Naive thymus-derived CD8-positive, alpha-beta T cell (primary cell): ENCODE results near the gene STK32B. TPM values are rescaled to one million over a fixed set of nuclear protein-coding genes. Genes with fewer than 3 reads are reported as not detected.

Experiments used
- ATAC-seq, 2 donors: fragments of 150-1000 bp; cut with Tn5 transposase in 1 of 2; sonication (Bioruptor Pico), chemical (Tn5 transposase) in 1 of 2; 1 replicate in 1 of 2; 2 replicates in 1 of 2; pipeline ENCODE4 v1.10.0; 2021; ENCODE audit warnings: mild to moderate bottlenecking in 2 of 2, moderate library complexity in 2 of 2
- POLR2A ChIA-PET: fragments of 350-600 bp; sonication (Branson Sonifier 250); formaldehyde crosslinking; loops from one replicate; lab custom pipeline; 2021; ENCODE audit warnings: antibody characterized with exemption; lab: Charles Lee
- DNase-seq, 10 donors: peaks; one replicate each; pipeline versions ENCODE4 v3.0.0 to v3.0.0-alpha.2; 2020 to 2022
- H3K27ac Mint-ChIP-seq, 10 donors: one replicate each; pipeline ENCODE4 v1.8.0; 2020 to 2022; ENCODE audit warnings: mild to moderate bottlenecking in 10 of 10, mixed read lengths in 10 of 10, moderate library complexity in 4 of 10, inconsistent platforms in 1 of 10
- H3K27me3 Mint-ChIP-seq, 5 donors: one replicate each; pipeline ENCODE4 v1.8.0; 2021 to 2022; ENCODE audit warnings: mixed read lengths in 5 of 5
- H3K36me3 Mint-ChIP-seq, 3 donors: one replicate each; pipeline ENCODE4 v1.8.0; 2020 to 2022; ENCODE audit warnings: mixed read lengths in 3 of 3, mild to moderate bottlenecking in 2 of 3, inconsistent platforms in 1 of 3
- H3K4me1 Mint-ChIP-seq, 4 donors: one replicate each; pipeline ENCODE4 v1.8.0; 2021 to 2022; ENCODE audit warnings: mixed read lengths in 4 of 4
- H3K4me3 Mint-ChIP-seq, 10 donors: one replicate each; pipeline ENCODE4 v1.8.0; 2020 to 2022; ENCODE audit warnings: mild to moderate bottlenecking in 10 of 10, mixed read lengths in 10 of 10, moderate library complexity in 6 of 10, inconsistent platforms in 1 of 10
- H3K9me3 Mint-ChIP-seq, 9 donors: one replicate each; pipeline ENCODE4 v1.8.0; 2020 to 2022; ENCODE audit warnings: mixed read lengths in 9 of 9, mild to moderate bottlenecking in 3 of 9, inconsistent platforms in 1 of 9, moderate library complexity in 1 of 9
- polyA plus RNA-seq, 3 donors: library from polyadenylated mRNA; unstranded; fragments of 300-500 nt; fragmentation: Illumina TruSeq; gene quantifications; one replicate each; pipeline ENCODE4 v1.2.3, GENCODE V29; 2021
- total RNA-seq, 8 experiments: library from RNA in 2 of 8; stranded (reverse) in 2 of 8; gene quantifications; one replicate each; pipeline ENCODE4 v1.2.3 and lab custom pipeline; 2021 to 2026

STK32B gene
- total and polyA plus RNA-seq, 5 experiments from 2014 or later, result not detected

DNA sequence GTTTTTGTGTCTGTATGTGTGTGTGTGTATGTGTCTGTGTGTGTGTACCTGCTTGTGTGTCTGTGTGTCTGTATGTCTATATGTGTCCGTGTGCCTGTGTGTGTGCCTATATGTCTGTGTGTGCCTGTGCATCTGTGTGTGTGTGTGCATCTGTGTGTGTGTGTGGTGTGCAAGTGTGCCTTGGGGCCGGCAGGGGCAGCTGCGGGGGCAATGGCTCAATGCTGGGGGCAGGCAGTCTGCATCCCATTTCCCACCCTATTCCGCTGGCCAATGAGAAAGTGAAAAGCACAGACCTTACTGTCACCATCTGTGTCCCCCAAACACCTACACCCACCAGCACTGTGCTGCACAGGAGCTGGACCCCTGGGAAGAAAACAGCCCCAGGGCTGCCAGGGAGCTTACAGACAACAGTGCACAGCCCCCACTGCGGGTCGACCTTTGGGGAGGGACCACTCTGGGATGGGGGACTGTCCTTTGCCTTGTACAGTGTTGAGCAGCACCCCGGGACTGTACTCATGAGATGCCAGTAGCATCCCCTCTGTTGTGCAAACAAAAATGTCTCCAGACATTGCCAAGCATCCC is 411.1 kb downstream of the STK32B start:
- H3K36me3 Mint-ChIP-seq, result no peaks in the 10 kb centered on the region
- no peak overlapping the region for H3K4me3 Mint-ChIP-seq
- no peak for DNase-seq
- POLR2A ChIA-PET, result no interaction called here
- H3K27ac Mint-ChIP-seq, result no peak overlapping the region
- peaks cover 0 to 5% (median 0%) of the 10 kb centered on the region in 5 donors for H3K27me3 Mint-ChIP-seq
- no peak for ATAC-seq
- H3K9me3 Mint-ChIP-seq, result no peaks in the 10 kb centered on the region
- no peaks in the 10 kb centered on the region for H3K4me1 Mint-ChIP-seq

DNA sequence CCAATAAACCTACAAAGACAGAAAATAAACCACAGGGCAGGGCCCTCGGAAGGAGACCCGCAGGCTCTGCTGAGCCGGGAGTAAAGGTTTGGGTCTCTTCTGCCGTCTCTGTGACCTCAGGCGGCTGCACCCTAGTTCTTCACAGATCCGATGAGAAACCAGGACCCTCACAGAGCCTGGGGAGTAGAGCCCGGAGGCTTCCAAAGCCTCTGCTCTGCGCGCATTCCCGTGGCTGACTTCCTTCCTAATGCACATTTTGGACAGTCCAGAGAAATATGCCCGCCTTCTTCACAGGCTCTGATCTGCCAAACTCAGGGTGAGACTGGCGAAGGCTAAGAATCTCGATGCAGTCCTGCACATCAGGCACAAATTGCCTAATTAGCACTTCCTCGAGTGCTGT is 411.6 kb downstream of the STK32B start:
- Mint-ChIP-seq H3K9me3 (no peaks in the 10 kb centered on the region), H3K27ac (no peak overlapping the region), H3K27me3 (peaks cover 0 to 5% (median 0%) of the 10 kb centered on the region in 5 donors), H3K4me3 (no peak overlapping the region), H3K4me1 (no peaks in the 10 kb centered on the region), H3K36me3 (no peaks in the 10 kb centered on the region)
- POLR2A ChIA-PET, result no interaction called here
- ATAC-seq, result no peak
- DNase-seq, result no peak

DNA sequence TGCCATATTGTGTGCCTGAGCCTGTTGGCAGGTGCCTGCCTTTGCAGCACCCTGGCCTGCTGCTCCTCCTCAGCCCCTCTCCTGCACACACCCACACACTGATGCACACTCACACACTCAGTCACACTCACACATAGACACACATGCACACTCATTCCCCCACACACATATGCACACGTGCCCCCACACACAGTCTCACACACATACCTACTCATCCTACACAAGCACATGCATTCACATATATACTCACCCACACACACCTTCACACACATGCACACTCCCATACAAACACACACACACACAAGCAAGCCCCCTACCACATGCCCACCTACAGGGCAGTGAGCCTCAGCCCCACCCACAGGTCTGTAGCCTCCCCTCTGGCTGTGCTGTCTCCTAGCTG is 412.1 kb downstream of the STK32B start:
- Mint-ChIP-seq H3K36me3 (no peaks in the 10 kb centered on the region), H3K4me3 (no peak overlapping the region), H3K27me3 (peaks cover 0 to 5% (median 0%) of the 10 kb centered on the region in 5 donors), H3K27ac (no peak overlapping the region), H3K9me3 (no peaks in the 10 kb centered on the region), H3K4me1 (no peaks in the 10 kb centered on the region)
- ATAC-seq (no peak), DNase-seq (no peak)
- POLR2A ChIA-PET, result no interaction called here

DNA sequence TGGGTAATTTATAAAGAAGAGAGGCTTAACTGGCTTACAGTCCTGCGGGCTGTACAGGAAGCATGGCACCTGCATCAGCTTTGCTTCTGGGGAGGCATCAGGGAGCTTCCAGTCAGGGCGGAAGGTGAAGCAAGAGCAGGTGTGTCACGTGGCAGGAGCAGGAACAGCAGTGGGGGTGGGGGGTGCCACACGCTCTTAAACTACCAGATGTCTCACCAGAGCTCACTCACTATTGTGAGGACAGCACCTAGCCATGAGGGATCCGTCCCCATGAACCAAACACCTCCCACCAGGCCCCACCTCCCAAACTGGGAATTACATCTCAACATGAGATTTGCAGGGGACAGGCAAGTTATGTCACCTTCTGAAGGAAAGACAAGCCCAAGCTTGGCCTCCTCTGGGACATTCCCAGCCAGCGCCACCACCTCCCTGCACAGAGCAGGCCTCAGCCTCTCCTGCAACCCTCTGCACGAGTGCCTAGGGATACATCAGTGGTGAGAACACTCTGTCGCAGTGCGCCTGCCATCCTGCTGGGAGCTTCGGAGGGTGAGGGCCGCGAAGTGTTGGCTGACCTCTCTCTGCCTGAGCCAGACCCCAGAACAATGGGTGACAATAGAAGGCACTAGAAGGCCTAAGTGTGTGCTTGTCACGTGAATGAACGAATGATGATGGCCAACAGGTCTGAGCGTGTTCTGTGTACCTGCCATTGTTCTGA is 412.8 kb downstream of the STK32B start:
- Mint-ChIP-seq H3K9me3 (no peaks in the 10 kb centered on the region), H3K27ac (no peak overlapping the region), H3K27me3 (peaks cover 0 to 5% (median 0%) of the 10 kb centered on the region in 5 donors), H3K4me1 (no peaks in the 10 kb centered on the region), H3K4me3 (no peak overlapping the region), H3K36me3 (no peaks in the 10 kb centered on the region)
- DNase-seq, result no peak
- POLR2A ChIA-PET, result no interaction called here
- no peak for ATAC-seq

DNA sequence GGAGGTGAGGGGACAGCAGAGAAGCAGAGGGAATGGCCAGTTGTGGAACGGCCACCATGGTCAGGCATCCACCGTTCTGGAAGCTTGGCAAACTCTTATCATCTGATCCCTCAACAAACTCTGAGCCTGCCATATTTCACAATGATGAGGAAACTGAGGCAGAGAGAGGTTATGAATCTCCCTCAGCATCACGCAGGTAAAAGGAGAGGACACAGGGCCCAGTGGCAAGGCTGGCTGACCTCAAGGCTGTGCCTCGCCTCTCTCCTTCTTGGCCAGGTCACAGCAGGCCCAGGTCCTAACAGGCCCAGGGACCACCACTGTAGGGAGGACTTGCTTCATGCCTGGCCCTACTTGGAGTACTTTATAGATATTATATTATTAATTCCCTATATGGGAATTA is 414.2 kb downstream of the STK32B start:
- no peak for ATAC-seq
- Mint-ChIP-seq H3K4me3 (no peak overlapping the region), H3K36me3 (no peaks in the 10 kb centered on the region), H3K27ac (no peak overlapping the region), H3K27me3 (peaks cover 0 to 5% (median 0%) of the 10 kb centered on the region in 5 donors), H3K9me3 (no peaks in the 10 kb centered on the region), H3K4me1 (no peaks in the 10 kb centered on the region)
- DNase-seq, result no peak
- POLR2A ChIA-PET, result no interaction called here

DNA sequence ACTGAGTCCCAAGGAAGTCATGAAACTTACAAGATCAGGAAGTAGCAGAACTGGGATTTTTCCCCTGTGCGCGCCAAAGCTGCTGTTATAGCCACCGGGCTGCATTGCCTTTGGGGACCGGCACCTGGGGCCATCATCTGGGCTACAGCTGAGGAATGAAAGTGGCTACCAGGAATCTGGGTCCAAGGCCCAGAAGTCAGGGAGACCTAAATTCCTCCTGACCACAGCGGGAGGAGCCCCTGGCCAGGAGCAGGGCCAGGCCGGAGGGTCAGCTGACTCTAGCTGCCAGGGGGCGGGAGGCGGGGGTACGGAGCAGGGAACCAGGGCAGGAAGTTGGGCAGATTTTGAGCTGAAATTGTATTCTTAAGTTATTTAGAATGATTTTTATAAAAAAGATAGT is 414.7 kb downstream of the STK32B start:
- POLR2A ChIA-PET, result no interaction called here
- Mint-ChIP-seq H3K27ac (no peak overlapping the region), H3K4me1 (no peaks in the 10 kb centered on the region), H3K9me3 (no peaks in the 10 kb centered on the region), H3K27me3 (peaks cover 0 to 5% (median 0%) of the 10 kb centered on the region in 5 donors), H3K36me3 (no peaks in the 10 kb centered on the region), H3K4me3 (no peak overlapping the region)
- ATAC-seq (no peak), DNase-seq (no peak)

DNA sequence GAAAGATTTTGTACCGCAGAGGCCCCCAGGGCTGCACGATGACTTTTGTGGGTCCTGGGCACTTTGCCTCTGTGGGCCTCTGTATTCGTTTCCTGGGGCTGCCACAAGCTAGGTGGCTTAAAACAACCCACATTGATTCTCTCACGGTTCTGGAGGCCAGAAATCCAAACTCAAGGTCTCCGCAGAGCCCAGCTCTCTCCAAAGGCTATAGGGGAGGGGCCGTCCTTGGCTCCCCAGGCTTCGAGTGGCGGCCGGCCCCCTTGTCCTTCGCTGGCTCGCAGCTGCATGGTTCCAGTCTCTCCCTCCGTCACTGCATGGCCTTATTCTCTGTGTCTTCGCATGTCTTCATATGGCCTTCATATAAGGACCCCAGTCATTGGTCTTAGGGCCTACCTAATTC is 415.8 kb downstream of the STK32B start:
- DNase-seq, result no peak
- POLR2A ChIA-PET, result no interaction called here

DNA sequence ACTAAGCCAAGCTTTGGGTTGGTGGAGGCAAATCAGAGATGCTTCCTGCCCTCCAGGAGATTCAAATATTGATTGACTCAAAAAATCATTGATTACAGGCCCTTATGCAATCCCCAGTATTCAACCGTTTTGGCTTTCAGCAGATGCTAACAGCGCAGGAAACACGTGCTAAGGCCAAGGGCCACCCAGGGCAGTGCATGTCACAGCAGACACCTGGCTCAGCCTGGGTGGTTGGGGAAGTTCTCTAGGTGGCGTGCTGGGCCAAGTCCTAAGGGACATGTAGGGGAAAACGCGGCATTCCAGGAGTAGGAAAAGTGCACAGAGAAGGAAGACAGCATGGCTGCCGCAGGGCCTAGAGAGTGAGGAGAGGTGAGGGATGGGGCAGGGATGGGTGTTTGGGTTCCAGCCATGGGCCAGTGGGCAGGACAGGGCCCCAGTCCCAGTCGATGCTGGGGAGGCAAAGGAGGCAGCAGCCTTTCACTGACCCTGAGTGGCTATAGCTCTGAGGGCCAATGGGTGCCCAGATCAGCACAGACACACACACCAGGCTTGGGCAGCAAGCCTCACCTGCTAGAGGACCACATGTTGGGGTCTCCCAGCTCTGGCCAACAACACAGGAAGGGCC is 418.0 kb downstream of the STK32B start:
- Mint-ChIP-seq H3K4me3 (no peak overlapping the region), H3K4me1 (no peaks in the 10 kb centered on the region), H3K27ac (peak overlapping the region in 1 of 10 donors; percentile 20), H3K36me3 (no peaks in the 10 kb centered on the region), H3K27me3 (no peaks in the 10 kb centered on the region), H3K9me3 (no peaks in the 10 kb centered on the region)
- POLR2A ChIA-PET, result no interaction called here
- DNase-seq, result no peak
- no peak for ATAC-seq

More for the DNA sequence above, 415.8 kb downstream of the STK32B start:
- peaks cover 0 to 5% (median 0%) of the 10 kb centered on the region in 5 donors for H3K27me3 Mint-ChIP-seq
- ATAC-seq, result no peak
- H3K4me1 Mint-ChIP-seq, result no peaks in the 10 kb centered on the region
- H3K9me3 Mint-ChIP-seq, result no peaks in the 10 kb centered on the region
- H3K36me3 Mint-ChIP-seq, result no peaks in the 10 kb centered on the region
- H3K27ac Mint-ChIP-seq, result no peak overlapping the region
- H3K4me3 Mint-ChIP-seq, result no peak overlapping the region

DNA sequence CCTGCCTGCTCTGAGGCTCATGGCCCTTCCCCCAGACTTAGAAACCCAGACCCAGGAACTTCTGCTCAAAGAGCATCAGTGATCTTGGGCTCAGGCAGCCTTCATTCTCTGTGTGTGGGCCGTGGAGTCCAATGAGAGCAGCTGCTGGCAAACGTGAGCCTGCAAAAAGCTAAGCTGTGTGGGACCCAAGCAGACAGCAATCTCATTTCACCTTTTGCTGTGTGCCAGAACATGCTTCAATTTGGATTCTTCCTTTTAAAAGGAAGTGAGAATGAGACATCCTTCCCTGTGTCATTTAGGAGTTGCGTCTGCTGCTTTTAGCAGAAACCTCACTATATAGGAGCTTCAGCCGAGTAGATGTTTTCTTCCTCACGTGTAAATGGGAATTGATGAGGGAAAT is 418.6 kb downstream of the STK32B start:
- Mint-ChIP-seq H3K27ac (no peak overlapping the region), H3K4me1 (no peaks in the 10 kb centered on the region), H3K9me3 (no peaks in the 10 kb centered on the region), H3K4me3 (no peak overlapping the region), H3K36me3 (no peaks in the 10 kb centered on the region), H3K27me3 (no peaks in the 10 kb centered on the region)
- ATAC-seq (no peak), DNase-seq (no peak)
- POLR2A ChIA-PET, result no interaction called here

DNA sequence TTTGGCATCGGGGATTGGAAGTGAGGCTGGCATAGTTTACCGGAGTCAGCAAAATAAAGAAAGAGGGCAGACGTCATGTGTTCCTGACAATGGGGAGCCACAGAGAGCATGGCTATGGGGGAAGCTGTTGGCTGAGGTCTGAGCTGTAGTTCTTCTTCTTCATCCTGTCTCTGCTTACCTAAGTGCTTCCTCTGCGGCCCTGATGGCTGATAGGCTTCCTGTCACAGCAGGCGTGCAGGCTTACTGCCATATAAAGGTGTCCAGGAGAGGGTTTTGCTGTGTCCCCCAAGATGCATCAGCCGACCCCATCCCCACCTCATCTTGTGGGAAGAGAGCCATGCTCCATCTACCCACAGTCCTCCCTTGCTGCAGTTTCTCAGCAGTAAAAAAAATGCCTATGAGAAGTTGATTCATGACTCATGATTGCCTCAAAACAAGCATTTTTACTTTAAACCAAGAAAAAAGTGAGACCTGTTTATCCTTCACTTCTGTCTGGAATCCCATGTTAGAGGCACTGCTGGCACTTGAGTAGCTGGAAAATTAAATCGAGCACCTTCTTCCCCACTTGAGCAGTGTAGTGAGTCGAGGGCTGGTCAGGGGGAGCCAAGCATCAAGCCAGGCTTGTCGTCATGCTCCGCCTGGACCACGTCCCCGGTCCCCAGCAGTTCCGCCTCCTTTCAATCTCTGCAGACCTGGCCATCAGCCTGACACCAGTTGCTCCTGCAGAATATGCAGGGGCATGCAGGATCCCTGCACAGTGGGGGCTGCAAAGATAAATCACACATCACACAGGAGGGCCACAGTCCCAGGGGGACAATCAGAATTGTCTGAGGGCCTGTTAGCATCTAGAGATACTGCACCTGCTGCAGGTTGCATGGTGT is 419.3 kb downstream of the STK32B start:
- no peaks in the 10 kb centered on the region for H3K9me3 Mint-ChIP-seq
- POLR2A ChIA-PET, result no interaction called here
- H3K4me1 Mint-ChIP-seq, result no peaks in the 10 kb centered on the region
- DNase-seq (no peak), ATAC-seq (no peak)
- no peaks in the 10 kb centered on the region for H3K27me3 Mint-ChIP-seq
- no peak overlapping the region for H3K4me3 Mint-ChIP-seq
- H3K27ac Mint-ChIP-seq, result no peak overlapping the region
- H3K36me3 Mint-ChIP-seq, result no peaks in the 10 kb centered on the region

DNA sequence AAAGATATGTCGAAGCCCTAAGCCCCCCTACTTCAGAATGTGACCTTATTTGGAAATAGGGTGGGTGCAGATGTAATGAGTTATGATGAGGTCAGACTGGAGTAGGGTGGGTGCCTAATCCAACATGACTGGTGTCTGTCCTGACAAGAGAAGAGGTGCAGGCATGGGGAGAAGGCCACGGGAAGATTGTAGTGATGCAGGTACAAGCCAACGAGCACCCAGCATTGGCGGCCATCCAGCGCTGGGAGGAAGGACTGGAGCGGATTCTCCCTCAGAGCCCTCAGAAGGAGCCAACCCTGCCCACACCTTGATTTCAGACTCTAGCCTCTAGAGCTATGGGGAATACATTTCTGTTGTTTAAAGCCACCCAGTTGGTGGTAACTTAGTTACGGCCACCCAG is 419.9 kb downstream of the STK32B start:
- POLR2A ChIA-PET, result no interaction called here
- no peak for DNase-seq
- no peaks in the 10 kb centered on the region for H3K4me1 Mint-ChIP-seq
- no peak for ATAC-seq
- H3K27ac Mint-ChIP-seq, result no peak overlapping the region
- H3K4me3 Mint-ChIP-seq, result no peak overlapping the region
- H3K9me3 Mint-ChIP-seq, result no peaks in the 10 kb centered on the region
- H3K36me3 Mint-ChIP-seq, result no peaks in the 10 kb centered on the region
- no peaks in the 10 kb centered on the region for H3K27me3 Mint-ChIP-seq

DNA sequence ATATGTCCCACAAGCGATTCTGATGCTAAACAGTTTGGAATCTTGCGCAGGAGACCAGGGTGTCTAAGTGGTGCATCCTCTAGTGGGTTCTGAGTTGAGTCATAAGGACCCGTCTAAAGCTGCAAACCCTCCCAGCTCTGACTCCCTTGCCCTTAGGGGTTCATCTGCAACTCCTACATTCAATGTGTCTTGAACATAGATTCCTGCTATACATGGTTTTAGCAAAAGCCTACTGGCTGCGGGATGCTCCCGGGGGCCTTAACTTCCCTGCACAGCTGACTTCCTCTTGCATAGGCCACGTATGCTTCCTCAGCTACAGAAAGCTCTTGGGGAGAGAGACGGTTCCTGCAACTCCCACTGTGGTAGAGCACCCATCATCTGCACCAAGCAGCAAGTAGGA is 420.4 kb downstream of the STK32B start:
- no peak for DNase-seq
- Mint-ChIP-seq H3K4me1 (no peaks in the 10 kb centered on the region), H3K9me3 (no peaks in the 10 kb centered on the region), H3K27me3 (no peaks in the 10 kb centered on the region), H3K27ac (no peak overlapping the region), H3K4me3 (no peak overlapping the region), H3K36me3 (no peaks in the 10 kb centered on the region)
- ATAC-seq, result no peak
- POLR2A ChIA-PET, result no interaction called here

DNA sequence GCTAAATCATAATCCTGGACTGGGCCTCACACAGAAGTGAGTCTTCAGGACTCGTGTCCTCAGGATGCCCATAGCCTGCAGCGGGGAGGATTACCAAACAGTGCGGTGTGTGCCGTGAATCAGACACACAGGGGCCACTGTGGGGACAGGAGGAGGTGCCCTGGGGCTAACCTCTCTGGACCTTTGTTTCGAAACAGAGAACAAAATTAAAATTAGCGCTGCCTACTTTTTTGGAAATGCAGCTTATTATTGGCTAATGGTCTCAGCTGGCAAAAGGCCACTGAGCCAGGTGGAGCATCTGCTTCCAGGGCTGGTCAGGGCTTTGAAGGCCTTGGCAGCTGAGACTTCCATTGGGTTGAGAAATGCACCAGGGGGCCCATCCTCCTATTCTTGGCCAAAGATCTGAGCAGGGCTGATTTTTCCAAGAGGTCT is 420.9 kb downstream of the STK32B start:
- H3K9me3 Mint-ChIP-seq, result no peaks in the 10 kb centered on the region
- H3K4me3 Mint-ChIP-seq, result no peak overlapping the region
- H3K4me1 Mint-ChIP-seq, result no peaks in the 10 kb centered on the region
- no peaks in the 10 kb centered on the region for H3K27me3 Mint-ChIP-seq
- no peak overlapping the region for H3K27ac Mint-ChIP-seq
- ATAC-seq (no peak), DNase-seq (no peak)
- POLR2A ChIA-PET, result no interaction called here
- no peaks in the 10 kb centered on the region for H3K36me3 Mint-ChIP-seq
